Retinal pigment epithelial cell (primary cell): Measurements from ENCODE around the gene ARHGAP20.

ENCODE experiments used
- DNase-seq: peaks from one replicate; pipeline ENCODE4 v3.0.0-alpha.2; 2010; ENCODE audit warnings: low read depth
- H3K4me3 ChIP-seq: 2 replicates; pipeline ENCODE4 v1.5.1; 2011; ENCODE audit warnings: mild to moderate bottlenecking, low read length, control low read depth, moderate library complexity
- TF ChIP-seq, protein P1 (sequence below): conservative IDR thresholded peaks from 2 replicates; pipeline ENCODE4 v1.5.1; 2011; ENCODE audit warnings: low read depth, low read length, control low read depth, inconsistent platforms

Gene ARHGAP20

GRCh38 chr11:110736171-110736553 is 23.9 kb upstream of the ARHGAP20 start:
- TF ChIP-seq, protein P1, sequence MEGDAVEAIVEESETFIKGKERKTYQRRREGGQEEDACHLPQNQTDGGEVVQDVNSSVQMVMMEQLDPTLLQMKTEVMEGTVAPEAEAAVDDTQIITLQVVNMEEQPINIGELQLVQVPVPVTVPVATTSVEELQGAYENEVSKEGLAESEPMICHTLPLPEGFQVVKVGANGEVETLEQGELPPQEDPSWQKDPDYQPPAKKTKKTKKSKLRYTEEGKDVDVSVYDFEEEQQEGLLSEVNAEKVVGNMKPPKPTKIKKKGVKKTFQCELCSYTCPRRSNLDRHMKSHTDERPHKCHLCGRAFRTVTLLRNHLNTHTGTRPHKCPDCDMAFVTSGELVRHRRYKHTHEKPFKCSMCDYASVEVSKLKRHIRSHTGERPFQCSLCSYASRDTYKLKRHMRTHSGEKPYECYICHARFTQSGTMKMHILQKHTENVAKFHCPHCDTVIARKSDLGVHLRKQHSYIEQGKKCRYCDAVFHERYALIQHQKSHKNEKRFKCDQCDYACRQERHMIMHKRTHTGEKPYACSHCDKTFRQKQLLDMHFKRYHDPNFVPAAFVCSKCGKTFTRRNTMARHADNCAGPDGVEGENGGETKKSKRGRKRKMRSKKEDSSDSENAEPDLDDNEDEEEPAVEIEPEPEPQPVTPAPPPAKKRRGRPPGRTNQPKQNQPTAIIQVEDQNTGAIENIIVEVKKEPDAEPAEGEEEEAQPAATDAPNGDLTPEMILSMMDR: no peak
- no peak overlapping the region for H3K4me3 ChIP-seq
- DNase-seq: no peak

DNA sequence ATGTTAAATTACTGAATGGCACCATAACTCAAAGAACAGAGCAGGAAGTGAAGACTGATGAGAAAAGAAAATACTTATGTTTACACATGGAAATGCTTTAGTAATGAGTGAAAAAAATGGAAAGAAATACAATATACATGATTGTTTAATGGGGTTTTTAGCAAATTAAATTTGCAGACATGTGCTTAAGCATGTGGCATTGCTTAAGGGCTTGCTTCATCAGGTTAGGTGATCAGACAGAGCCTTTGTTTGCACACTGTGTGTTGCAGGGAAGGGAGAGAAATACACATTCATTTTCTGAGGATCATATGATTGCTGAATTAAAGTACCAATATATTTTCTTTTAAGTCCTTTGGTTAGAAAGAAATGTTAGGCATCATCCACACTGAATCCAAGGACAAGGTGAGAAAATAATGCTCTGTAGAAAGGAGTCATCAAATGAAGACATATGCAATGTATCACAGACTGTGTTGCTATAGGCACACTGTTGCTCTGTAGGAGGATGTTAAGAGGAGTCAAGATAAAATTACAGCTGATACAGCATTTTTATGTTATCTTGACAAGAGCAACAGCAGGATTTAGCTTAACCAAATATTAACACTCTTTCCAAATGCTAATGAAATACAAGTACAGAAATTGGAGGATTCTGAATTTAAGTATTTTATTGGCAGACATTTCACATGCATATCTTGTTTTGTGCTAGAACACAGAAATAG is 23.4 kb upstream of the ARHGAP20 start:
- H3K4me3 ChIP-seq: no peak overlapping the region
- DNase-seq: no peak
- TF ChIP-seq, protein P1: no peak

- TF ChIP-seq, protein P1: no peak
- no peak overlapping the region for H3K4me3 ChIP-seq
- no peak for DNase-seq
These were observed 22.6 kb upstream of the ARHGAP20 start for GRCh38 chr11:110734790-110735189.

DNA sequence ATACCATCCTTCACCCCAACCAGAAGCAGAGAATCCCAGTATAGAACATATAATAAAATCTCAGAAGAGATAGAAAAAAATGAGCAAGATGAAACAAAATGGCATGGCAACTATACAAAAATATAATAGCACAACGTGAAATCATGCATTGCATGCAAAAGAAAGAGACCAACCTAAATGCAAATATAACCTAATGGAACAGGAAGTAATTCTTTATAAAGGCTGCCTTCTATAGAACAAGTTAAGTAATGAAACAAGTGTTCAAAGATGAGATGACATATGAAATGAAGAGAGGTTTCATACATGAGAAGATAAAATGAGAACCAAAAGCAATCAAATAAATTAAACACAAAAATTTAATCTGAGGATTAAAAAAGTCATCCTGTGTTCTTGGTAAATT is 18.5 kb upstream of the ARHGAP20 start:
- no peak for DNase-seq
- TF ChIP-seq, protein P1: no peak
- H3K4me3 ChIP-seq: no peak overlapping the region

DNA sequence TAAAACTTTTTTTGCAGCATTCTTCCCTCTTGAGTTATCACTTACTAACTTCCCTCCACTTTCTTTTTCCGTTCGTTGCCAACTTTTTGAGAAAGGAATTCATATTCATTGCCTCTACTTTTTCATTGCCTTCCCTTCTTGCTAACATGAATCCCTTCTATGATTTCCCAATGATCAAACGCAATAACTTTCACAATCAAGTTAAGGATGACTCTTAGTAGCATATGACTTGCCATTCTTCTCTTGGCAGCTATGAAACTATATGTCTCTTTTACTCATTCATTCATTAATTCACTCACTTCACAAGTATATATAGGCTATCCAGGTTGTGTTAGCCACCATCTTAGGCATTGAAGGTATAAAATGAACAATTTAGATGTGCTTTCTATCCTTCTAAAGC is 16.6 kb upstream of the ARHGAP20 start:
- TF ChIP-seq, protein P1: no peak
- no peak overlapping the region for H3K4me3 ChIP-seq
- no peak for DNase-seq

DNA sequence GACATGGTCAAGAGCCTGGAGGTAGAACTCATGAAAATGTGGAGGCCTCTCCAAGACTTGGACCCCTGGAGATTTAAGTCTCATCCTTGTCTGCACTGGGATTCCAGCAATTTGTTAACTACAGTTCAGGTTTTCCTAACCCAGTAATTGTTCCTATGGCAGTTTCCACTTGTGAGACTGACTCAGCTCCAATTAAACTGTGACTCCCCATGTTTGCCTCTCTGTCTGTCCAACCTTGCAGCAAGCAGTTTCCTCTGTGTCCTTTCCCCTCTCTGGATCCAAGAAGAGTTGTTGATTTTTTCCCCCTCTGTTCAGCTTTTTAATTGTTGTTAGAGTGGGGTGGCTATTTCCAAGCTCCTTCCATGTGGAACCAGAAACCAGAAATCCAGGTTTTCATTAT is 16.2 kb upstream of the ARHGAP20 start:
- no peak overlapping the region for H3K4me3 ChIP-seq
- no peak for DNase-seq
- TF ChIP-seq, protein P1: no peak

- H3K4me3 ChIP-seq: no peak overlapping the region
- DNase-seq: no peak
- TF ChIP-seq, protein P1: no peak
These were observed 12.1 kb upstream of the ARHGAP20 start for GRCh38 chr11:110724358-110724757.
